A172 (cell line): ENCODE results near the gene COA6. TPM values are rescaled to one million over a fixed set of nuclear protein-coding genes. Genes with fewer than 3 reads are reported as not detected.

Experiments
- DNase-seq: peaks from one replicate; pipeline ENCODE4 v3.0.0-alpha.2; 2015; ENCODE audit warnings: low spot score
- total RNA-seq: library from RNA; depleted of rRNA; stranded (reverse); fragments of >200 nt; shearing (Covaris generic); gene quantifications from 2 replicates; pipeline ENCODE4 v1.2.3, GENCODE V29; 2014; rRNA removed

The COA6 gene
- total RNA-seq, 1 experiment from 2014 or later, result 81.3 TPM

GRCh38 chr1:234409328-234409727, 36.1 kb downstream of the COA6 start:
- DNase-seq, result no peak

DNA sequence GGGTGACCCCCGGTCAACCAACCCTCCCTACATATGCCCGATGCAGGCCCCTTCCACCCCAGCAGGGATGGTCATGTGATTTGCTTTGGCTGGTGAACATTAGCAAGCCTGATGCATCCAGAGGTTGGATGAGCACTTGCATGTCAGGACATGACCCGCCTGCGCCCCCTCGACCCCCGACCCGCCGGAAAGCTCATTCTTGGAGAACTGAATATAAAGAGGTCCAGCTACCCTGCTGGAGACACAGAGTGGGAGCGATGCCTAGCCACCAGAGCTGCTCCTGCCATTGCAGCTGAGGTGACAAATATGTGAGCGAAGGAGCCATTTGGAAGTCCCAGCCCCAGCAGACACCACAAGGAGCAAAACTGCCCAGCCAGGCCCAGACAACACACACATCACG, 39.6 kb downstream of the COA6 start:
- no peak for DNase-seq

- DNase-seq, result no peak
Observed at GRCh38 chr1:234413485-234413884, 40.2 kb downstream of the COA6 start.

- DNase-seq, result no peak
Observed at GRCh38 chr1:234413990-234414389, 40.7 kb downstream of the COA6 start.

DNA sequence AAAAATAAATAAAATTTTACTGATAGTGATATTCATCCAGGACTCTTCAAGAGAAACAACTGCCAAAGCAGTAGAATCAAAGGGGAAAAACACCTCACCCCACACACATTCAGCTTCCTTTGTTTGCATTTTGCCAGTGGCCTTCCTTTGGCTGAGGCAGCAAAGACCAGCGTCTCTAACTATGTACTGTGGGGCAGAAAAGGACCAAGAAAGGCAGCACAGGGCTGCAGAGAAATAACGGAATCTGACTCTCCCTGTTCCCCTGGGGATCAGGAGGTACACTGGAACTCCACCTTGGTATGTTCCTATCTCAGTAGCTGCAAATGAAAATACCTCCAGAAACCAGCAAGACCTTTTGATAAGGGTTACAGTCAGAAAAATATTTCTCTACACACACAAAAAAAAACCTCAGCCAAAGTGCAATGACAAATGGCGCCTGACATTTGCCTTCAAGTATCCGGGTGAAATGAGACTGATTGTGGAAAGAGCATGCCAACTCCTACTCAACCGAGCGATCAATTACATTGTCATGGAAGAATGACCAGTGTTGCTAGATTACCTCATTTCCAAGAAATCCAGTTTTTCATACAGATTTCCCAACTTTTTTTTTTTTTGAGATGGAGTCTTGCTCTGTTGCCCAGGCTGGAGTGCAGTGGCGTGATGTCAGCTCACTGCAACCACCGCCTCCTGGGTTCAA, 54.8 kb downstream of the COA6 start:
- DNase-seq, result no peak

- no peak for DNase-seq
Observed at GRCh38 chr1:234429434-234429806, 56.2 kb downstream of the COA6 start.

- DNase-seq, result no peak
Observed at GRCh38 chr1:234430691-234431090, 57.4 kb downstream of the COA6 start.

DNA sequence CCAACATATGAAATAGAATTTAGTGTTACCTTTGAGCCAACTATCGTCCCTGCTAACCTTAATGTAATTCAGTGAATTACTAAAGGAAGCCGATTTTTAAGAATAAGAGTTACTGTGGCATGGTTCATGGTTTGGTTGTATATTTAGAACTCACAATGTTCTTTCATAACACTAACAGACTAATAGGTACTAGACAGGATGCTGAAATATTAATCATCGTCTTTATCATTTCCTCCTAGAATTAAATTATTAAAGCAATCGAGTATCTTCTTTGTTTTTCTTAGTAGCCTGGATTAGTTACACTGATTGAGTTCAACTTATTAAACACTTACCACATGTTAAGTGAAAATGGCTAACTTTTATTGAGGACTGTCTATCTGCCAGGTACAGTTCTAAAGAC, 58.0 kb downstream of the COA6 start:
- no peak for DNase-seq

GRCh38 chr1:234433563-234434285, 60.5 kb downstream of the COA6 start:
- peak; percentile 34 for DNase-seq

Other genes with a start within 250 kb of the COA6 start
- gene TARBP1, start 105.7 kb downstream of the COA6 start, total RNA-seq, result 20.5 and 31.8 TPM in 2 replicates
- 50.8 and 51.3 TPM in 2 replicates for gene IRF2BP2, start 236.7 kb downstream of the COA6 start, total RNA-seq